Right lobe of liver (tissue), 6 donors: ENCODE data around the gene C10orf67. TPM values are rescaled to one million over a fixed set of nuclear protein-coding genes. Genes with fewer than 3 reads are reported as not detected.

Experiments
- ATAC-seq, 4 donors: fragments of 200-7000 bp; cut with Tn5 transposase; one replicate each; pipeline ENCODE4 v1.9.1; 2020; ENCODE audit warnings: mild to moderate bottlenecking in 4 of 4, moderate library complexity in 4 of 4
- DNase-seq, 3 donors: peaks; one replicate each; pipeline ENCODE4 v3.0.0-alpha.2; 2020
- H3K27ac ChIP-seq, 3 donors: fragments of 200-600 bp; one replicate each; pipeline ENCODE4 v1.8.0; 2022
- H3K27me3 ChIP-seq, 2 donors: fragments of 200-600 bp; one replicate each; pipeline ENCODE4 v1.8.0; 2022
- H3K36me3 ChIP-seq, 4 donors: fragments of 200-600 bp; sonication (generic) in 1 of 4; one replicate each; pipeline versions ENCODE4 v1.5.1 to v1.8.0; 2017 to 2022; ENCODE audit warnings: control low read depth in 1 of 4
- H3K4me1 ChIP-seq, 4 donors: fragments of 200-600 bp; sonication (generic) in 1 of 4; one replicate each; pipeline versions ENCODE4 v1.5.1 to v1.8.0; 2017 to 2022; ENCODE audit warnings: control low read depth in 1 of 4
- H3K4me3 ChIP-seq, 3 donors: fragments of 200-600 bp; one replicate each; pipeline ENCODE4 v1.8.0; 2022
- H3K9me3 ChIP-seq, 4 donors: fragments of 200-600 bp; sonication (generic) in 1 of 4; one replicate each; pipeline versions ENCODE4 v1.5.1 to v1.8.0; 2017 to 2022; ENCODE audit warnings: control low read depth in 1 of 4
- POLR2A ChIP-seq: fragments of 450-650 bp; IDR thresholded peaks from one replicate; pipeline ENCODE4 v1.6.1; 2017; ENCODE audit warnings: antibody characterized with exemption, mild to moderate bottlenecking
- WGBS: methylation state at CpG from one replicate; pipeline ENCODE4 v1.1.6; 2018; ENCODE audit warnings: low coverage, low lambda C conversion rate; ENCODE audit not compliant: insufficient coverage; ENCODE audit errors: missing lambda C conversion rate; 5-methylcytosine and 5-hydroxymethylcytosine counted together
- intact Hi-C, 2 donors: fragments of 100-400 bp; cut with DNase I; formaldehyde crosslinking; loops; one replicate each; pipeline versions ENCODE4 v1.11.2 to v1.14.1; 2022
- total RNA-seq, 6 experiments: library from RNA; depleted of rRNA in 2 of 6; stranded (reverse); fragments of >200 nt in 2 of 6; fragmentation: NEBNext Ultra II Directional in 3 of 6; extraction: Animal tissue kit (Norgen Biotek cat#: 25700) in 3 of 6; gene quantifications; one replicate each; pipeline versions ENCODE4 v1.1.0 to v1.2.4, GENCODE V29; 2016 to 2023
- TF ChIP-seq, protein P1 (sequence below), 4 donors: fragments of 200-600 bp in 3 of 4; fragments of 450-650 bp in 1 of 4; IDR thresholded peaks; one replicate each; pipeline versions ENCODE4 v1.5.1 to v1.8.0; 2016 to 2022; ENCODE audit warnings: antibody characterized with exemption in 4 of 4, mild to moderate bottlenecking in 2 of 4
- donor health status: DM: no; HTN: yes; CAD: no.
- donor health status: DM: no; HTN: no; CAD: no.
- donor health status: DM: no; HTN: no; CAD: no.
- donor health status: DM: no; HTN: yes; CAD: no.
- donor health status: DM: no; HTN: yes; CAD: no.

Gene C10orf67
- total RNA-seq, 6 experiments from 2014 or later, result not detected

- intact Hi-C loops, result no loop called here
- Histone ChIP-seq H3K9me3 (no peaks in the 10 kb centered on the region), H3K27ac (no peak overlapping the region), H3K36me3 (no peaks in the 10 kb centered on the region), H3K4me3 (no peak overlapping the region), H3K4me1 (no peaks in the 10 kb centered on the region), H3K27me3 (no peaks in the 10 kb centered on the region)
- no peak for ATAC-seq
- no peak for DNase-seq
- 37% methylated on average over 2 of the region's 2 CpGs for WGBS
- TF ChIP-seq POLR2A, result no peak
- TF ChIP-seq, protein P1, sequence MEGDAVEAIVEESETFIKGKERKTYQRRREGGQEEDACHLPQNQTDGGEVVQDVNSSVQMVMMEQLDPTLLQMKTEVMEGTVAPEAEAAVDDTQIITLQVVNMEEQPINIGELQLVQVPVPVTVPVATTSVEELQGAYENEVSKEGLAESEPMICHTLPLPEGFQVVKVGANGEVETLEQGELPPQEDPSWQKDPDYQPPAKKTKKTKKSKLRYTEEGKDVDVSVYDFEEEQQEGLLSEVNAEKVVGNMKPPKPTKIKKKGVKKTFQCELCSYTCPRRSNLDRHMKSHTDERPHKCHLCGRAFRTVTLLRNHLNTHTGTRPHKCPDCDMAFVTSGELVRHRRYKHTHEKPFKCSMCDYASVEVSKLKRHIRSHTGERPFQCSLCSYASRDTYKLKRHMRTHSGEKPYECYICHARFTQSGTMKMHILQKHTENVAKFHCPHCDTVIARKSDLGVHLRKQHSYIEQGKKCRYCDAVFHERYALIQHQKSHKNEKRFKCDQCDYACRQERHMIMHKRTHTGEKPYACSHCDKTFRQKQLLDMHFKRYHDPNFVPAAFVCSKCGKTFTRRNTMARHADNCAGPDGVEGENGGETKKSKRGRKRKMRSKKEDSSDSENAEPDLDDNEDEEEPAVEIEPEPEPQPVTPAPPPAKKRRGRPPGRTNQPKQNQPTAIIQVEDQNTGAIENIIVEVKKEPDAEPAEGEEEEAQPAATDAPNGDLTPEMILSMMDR (IDR thresholded peaks at IDR 0.05), result no peak
Measured at GRCh38 chr10:23284674-23285335, 59.8 kb downstream of the C10orf67 start.

GRCh38 chr10:23284155-23284554, 60.4 kb downstream of the C10orf67 start:
- no peak overlapping the region for H3K27ac ChIP-seq
- no peaks in the 10 kb centered on the region for H3K36me3 ChIP-seq
- H3K4me3 ChIP-seq, result no peak overlapping the region
- intact Hi-C loops, result no loop called here
- ATAC-seq (no peak), DNase-seq (no peak)
- 89% methylated on average over 3 of the region's 3 CpGs for WGBS
- TF ChIP-seq, protein P1 (IDR thresholded peaks at IDR 0.05), result no peak
- TF ChIP-seq POLR2A, result no peak
- H3K9me3 ChIP-seq, result no peaks in the 10 kb centered on the region
- H3K27me3 ChIP-seq, result no peaks in the 10 kb centered on the region
- no peaks in the 10 kb centered on the region for H3K4me1 ChIP-seq

DNA sequence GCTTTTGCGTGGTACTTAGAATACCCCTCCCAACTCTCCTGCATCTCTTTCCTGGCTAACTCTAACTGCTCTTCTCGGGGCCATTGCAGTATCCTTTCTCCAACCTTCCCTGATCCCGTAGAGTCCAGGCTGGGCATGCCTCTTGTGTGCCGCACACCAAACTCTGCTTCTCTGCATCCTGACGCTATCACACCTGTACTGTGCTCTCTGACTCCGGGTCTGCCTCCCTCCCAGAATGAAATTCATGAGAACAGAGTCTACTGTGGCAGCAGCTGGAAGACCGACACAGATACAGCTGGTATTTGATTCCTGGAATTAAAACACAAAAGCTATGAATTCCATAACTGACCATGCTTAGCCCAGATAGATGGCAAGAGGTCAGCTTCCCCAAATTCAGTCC, 60.9 kb downstream of the C10orf67 start:
- Histone ChIP-seq H3K4me3 (no peak overlapping the region), H3K27me3 (no peaks in the 10 kb centered on the region), H3K9me3 (no peaks in the 10 kb centered on the region), H3K36me3 (no peaks in the 10 kb centered on the region), H3K4me1 (no peaks in the 10 kb centered on the region), H3K27ac (no peak overlapping the region)
- DNase-seq, result no peak
- intact Hi-C loops, result no loop called here
- WGBS, result 53% methylated on average over 7 of the region's 7 CpGs
- no peak for ATAC-seq
- TF ChIP-seq, protein P1 (IDR thresholded peaks at IDR 0.05), result no peak
- no peak for TF ChIP-seq POLR2A

DNA sequence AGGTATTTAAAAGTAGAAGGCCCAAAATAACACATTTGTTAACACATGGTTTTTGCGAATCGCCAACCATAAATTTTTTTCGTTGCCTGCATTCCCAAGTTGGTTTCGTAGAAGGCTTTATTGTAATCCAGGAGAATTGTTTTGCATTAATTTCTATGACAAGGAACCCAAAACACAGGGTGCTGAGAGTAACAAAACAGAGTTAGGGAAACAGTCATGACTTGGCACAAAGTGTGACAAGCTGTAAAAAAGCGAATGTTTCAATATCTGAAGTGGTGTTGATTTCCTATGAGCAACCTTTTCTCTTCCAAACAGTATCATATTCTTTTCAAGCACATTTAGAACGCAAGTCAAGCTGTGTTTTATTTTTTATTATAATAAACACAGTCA, 63.6 kb downstream of the C10orf67 start:
- H3K27me3 ChIP-seq, result no peaks in the 10 kb centered on the region
- no peak overlapping the region for H3K27ac ChIP-seq
- DNase-seq, result no peak
- H3K4me3 ChIP-seq, result no peak overlapping the region
- H3K9me3 ChIP-seq, result no peaks in the 10 kb centered on the region
- H3K36me3 ChIP-seq, result no peaks in the 10 kb centered on the region
- WGBS, result 64% methylated on average over 6 of the region's 6 CpGs
- intact Hi-C loops, result no loop called here
- ATAC-seq, result no peak
- no peaks in the 10 kb centered on the region for H3K4me1 ChIP-seq
- TF ChIP-seq, protein P1 (IDR thresholded peaks at IDR 0.05), result no peak
- no peak for TF ChIP-seq POLR2A
